ENCODE results near the gene FAM162B. TPM values are rescaled to one million over a fixed set of nuclear protein-coding genes. Genes with fewer than 3 reads are reported as not detected.
A peak's percentile ranks its signal among the peaks of the same experiment; 100 is the strongest.
"Not testable (repeated sequence)": the region's sequence is repeated elsewhere in the genome, so short reads cannot be mapped to it uniquely, and the experiment has no call there.

Gene FAM162B
- total RNA-seq, 2 donors from 2014 or later = not detected

GRCh38 chr6:116763906-116764628, 1.5 kb downstream of the FAM162B start:
- ATAC-seq (replicated peaks in 1 of 2) (no peak), DNase-seq (no peak)
- Mint-ChIP-seq H3K27me3 (ENCODE audit: low read depth) (peaks cover 63% of the 10 kb centered on the region), H3K4me3 (peak overlapping the region in 1 of 2 donors; percentile 89), H3K36me3 (ENCODE audit: insufficient read depth in 2 of 2) (peaks cover 3 to 4% of the 10 kb centered on the region in 2 donors), H3K27ac (no peak overlapping the region), H3K9me3 (no peaks in the 10 kb centered on the region), H3K4me1 (ENCODE audit: low read depth) (peaks cover 8% of the 10 kb centered on the region)

GRCh38 chr6:116763048-116763447, 2.5 kb downstream of the FAM162B start:
- ATAC-seq (replicated peaks in 1 of 2) (no peak), DNase-seq (no peak)
- H3K27me3 Mint-ChIP-seq (ENCODE audit: low read depth) = peaks cover 55% of the 10 kb centered on the region
- H3K4me1 Mint-ChIP-seq (ENCODE audit: low read depth) = peaks cover 8% of the 10 kb centered on the region
- H3K9me3 Mint-ChIP-seq = no peaks in the 10 kb centered on the region
- no peak overlapping the region for H3K4me3 Mint-ChIP-seq
- no peak overlapping the region for H3K27ac Mint-ChIP-seq
- H3K36me3 Mint-ChIP-seq (ENCODE audit: insufficient read depth in 2 of 2) = peaks cover 3 to 4% of the 10 kb centered on the region in 2 donors

GRCh38 chr6:116762235-116762634, 3.3 kb downstream of the FAM162B start:
- Mint-ChIP-seq H3K4me1 (ENCODE audit: low read depth) (peaks cover 8% of the 10 kb centered on the region), H3K36me3 (ENCODE audit: insufficient read depth in 2 of 2) (peaks cover 3 to 4% of the 10 kb centered on the region in 2 donors), H3K4me3 (no peak overlapping the region), H3K9me3 (no peaks in the 10 kb centered on the region), H3K27ac (no peak overlapping the region), H3K27me3 (ENCODE audit: low read depth) (peaks cover 49% of the 10 kb centered on the region)
- no peak for ATAC-seq (replicated peaks in 1 of 2)
- no peak for DNase-seq

DNA sequence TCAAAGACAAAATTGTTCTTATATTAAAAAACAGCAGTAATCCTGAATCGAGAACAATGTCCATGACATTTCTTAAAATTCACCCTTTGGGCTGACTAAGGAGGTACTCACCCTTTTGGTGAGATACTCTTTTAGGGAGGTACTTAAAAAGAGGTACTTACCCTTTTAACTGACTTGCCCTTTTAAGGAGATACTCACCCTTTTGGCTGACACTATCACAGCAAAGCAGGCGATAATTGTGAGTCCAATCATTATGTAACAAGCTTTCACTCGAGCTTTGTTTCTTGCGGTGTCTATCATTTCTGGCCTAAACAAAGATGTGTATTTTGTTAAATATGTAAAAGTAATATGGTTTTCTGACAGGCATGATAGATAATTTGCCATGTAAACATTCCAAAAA, 3.7 kb downstream of the FAM162B start:
- H3K9me3 Mint-ChIP-seq = no peaks in the 10 kb centered on the region
- H3K36me3 Mint-ChIP-seq (ENCODE audit: insufficient read depth in 2 of 2) = peaks cover 3 to 4% of the 10 kb centered on the region in 2 donors
- ATAC-seq (replicated peaks in 1 of 2) (no peak), DNase-seq (no peak)
- no peak overlapping the region for H3K4me3 Mint-ChIP-seq
- H3K27ac Mint-ChIP-seq = no peak overlapping the region
- H3K27me3 Mint-ChIP-seq (ENCODE audit: low read depth) = peaks cover 45% of the 10 kb centered on the region
- peaks cover 8% of the 10 kb centered on the region for H3K4me1 Mint-ChIP-seq (ENCODE audit: low read depth)

- Mint-ChIP-seq H3K4me1 (ENCODE audit: low read depth) (no peaks in the 10 kb centered on the region), H3K4me3 (no peak overlapping the region), H3K9me3 (peaks cover 0 to 7% of the 10 kb centered on the region in 2 donors), H3K36me3 (ENCODE audit: insufficient read depth in 2 of 2) (peaks cover 0 to 1% of the 10 kb centered on the region in 2 donors), H3K27ac (no peak overlapping the region), H3K27me3 (ENCODE audit: low read depth) (peaks cover 8% of the 10 kb centered on the region)
- no peak for ATAC-seq (replicated peaks in 1 of 2)
- no peak for DNase-seq
Measured at GRCh38 chr6:116745176-116745575, 20.3 kb downstream of the FAM162B start.

- no peaks in the 10 kb centered on the region for H3K27me3 Mint-ChIP-seq (ENCODE audit: low read depth)
- ATAC-seq (replicated peaks in 1 of 2) (no peak), DNase-seq (no peak)
- H3K4me1 Mint-ChIP-seq (ENCODE audit: low read depth) = no peaks in the 10 kb centered on the region
- H3K4me3 Mint-ChIP-seq = no peak overlapping the region
- H3K27ac Mint-ChIP-seq = peak overlapping the region; percentile 46
- H3K36me3 Mint-ChIP-seq (ENCODE audit: insufficient read depth in 2 of 2) = peaks cover 6 to 15% of the 10 kb centered on the region in 2 donors
- H3K9me3 Mint-ChIP-seq = peaks cover 11 to 12% of the 10 kb centered on the region in 2 donors
Measured at GRCh38 chr6:116741571-116741970, 23.9 kb downstream of the FAM162B start.

DNA sequence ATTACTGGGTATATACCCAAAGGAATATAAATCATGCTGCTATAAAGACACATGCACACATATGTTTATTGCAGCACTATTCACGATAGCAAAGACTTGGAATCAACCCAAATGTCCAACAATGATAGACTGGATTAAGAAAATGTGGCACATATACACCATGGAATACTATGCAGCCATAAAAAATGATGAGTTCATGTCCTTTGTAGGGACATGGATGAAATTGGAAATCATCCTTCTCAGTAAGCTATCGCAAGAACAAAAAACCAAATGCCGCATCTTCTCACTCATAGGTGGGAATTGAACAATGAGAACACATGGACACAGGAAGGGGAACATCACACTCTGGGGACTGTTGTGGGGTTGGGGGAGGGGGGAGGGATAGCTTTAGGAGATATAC, 25.0 kb downstream of the FAM162B start:
- H3K36me3 Mint-ChIP-seq (ENCODE audit: insufficient read depth in 2 of 2) = peaks cover 6 to 22% of the 10 kb centered on the region in 2 donors
- H3K27ac Mint-ChIP-seq; H3K27me3 Mint-ChIP-seq (ENCODE audit: low read depth); H3K4me1 Mint-ChIP-seq (ENCODE audit: low read depth); DNase-seq; H3K4me3 Mint-ChIP-seq; ATAC-seq (replicated peaks in 1 of 2): not testable (repeated sequence)
- peaks cover 12% of the 10 kb centered on the region in 2 donors for H3K9me3 Mint-ChIP-seq

GRCh38 chr6:116737004-116737403, 28.5 kb downstream of the FAM162B start:
- Mint-ChIP-seq H3K36me3 (ENCODE audit: insufficient read depth in 2 of 2) (peaks cover 6 to 31% of the 10 kb centered on the region in 2 donors), H3K27me3 (ENCODE audit: low read depth) (no peaks in the 10 kb centered on the region), H3K4me1 (ENCODE audit: low read depth) (no peaks in the 10 kb centered on the region), H3K9me3 (peaks cover 6 to 12% of the 10 kb centered on the region in 2 donors), H3K4me3 (no peak overlapping the region), H3K27ac (no peak overlapping the region)
- ATAC-seq (replicated peaks in 1 of 2) (no peak), DNase-seq (no peak)

GRCh38 chr6:116730513-116730912, 35.0 kb downstream of the FAM162B start:
- no peak for ATAC-seq (replicated peaks in 1 of 2)
- no peak for DNase-seq
- H3K4me3 Mint-ChIP-seq = no peak overlapping the region
- no peak overlapping the region for H3K27ac Mint-ChIP-seq
- H3K4me1 Mint-ChIP-seq (ENCODE audit: low read depth) = no peaks in the 10 kb centered on the region
- no peaks in the 10 kb centered on the region for H3K27me3 Mint-ChIP-seq (ENCODE audit: low read depth)
- peaks cover 3 to 36% of the 10 kb centered on the region in 2 donors for H3K36me3 Mint-ChIP-seq (ENCODE audit: insufficient read depth in 2 of 2)
- H3K9me3 Mint-ChIP-seq = no peaks in the 10 kb centered on the region

GRCh38 chr6:116726947-116727346, 38.6 kb downstream of the FAM162B start:
- H3K4me3 Mint-ChIP-seq = no peak overlapping the region
- no peaks in the 10 kb centered on the region for H3K27me3 Mint-ChIP-seq (ENCODE audit: low read depth)
- DNase-seq (no peak), ATAC-seq (replicated peaks in 1 of 2) (no peak)
- no peaks in the 10 kb centered on the region for H3K9me3 Mint-ChIP-seq
- H3K36me3 Mint-ChIP-seq (ENCODE audit: insufficient read depth in 2 of 2) = peaks cover 5 to 37% of the 10 kb centered on the region in 2 donors
- H3K4me1 Mint-ChIP-seq (ENCODE audit: low read depth) = no peaks in the 10 kb centered on the region
- no peak overlapping the region for H3K27ac Mint-ChIP-seq

GRCh38 chr6:116714761-116715160, 50.8 kb downstream of the FAM162B start:
- Mint-ChIP-seq H3K36me3 (ENCODE audit: insufficient read depth in 2 of 2) (peaks cover 0 to 26% of the 10 kb centered on the region in 2 donors), H3K4me3 (no peak overlapping the region), H3K27ac (no peak overlapping the region), H3K9me3 (no peaks in the 10 kb centered on the region), H3K4me1 (ENCODE audit: low read depth) (no peaks in the 10 kb centered on the region), H3K27me3 (ENCODE audit: low read depth) (no peaks in the 10 kb centered on the region)
- DNase-seq (no peak), ATAC-seq (replicated peaks in 1 of 2) (no peak)

DNA sequence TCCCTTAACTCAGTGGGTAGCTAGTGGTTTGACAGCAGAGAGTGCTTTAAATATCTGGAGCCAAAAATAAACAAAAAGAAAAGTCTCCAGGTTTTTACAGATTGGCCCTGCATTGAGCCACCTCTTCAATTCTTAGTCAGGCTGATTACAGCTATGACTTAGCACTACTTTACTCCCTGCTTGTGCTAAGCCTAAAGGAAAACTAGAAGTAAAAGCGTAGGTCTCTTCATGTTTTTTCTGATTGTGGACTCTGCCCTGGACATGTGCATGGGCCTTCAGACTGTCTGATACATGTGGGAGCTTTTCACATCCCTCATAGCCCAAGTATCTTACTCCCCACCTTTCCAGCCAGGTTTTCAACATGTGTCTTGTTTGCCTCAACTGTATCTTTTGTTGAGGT, 51.2 kb downstream of the FAM162B start:
- ATAC-seq (replicated peaks in 1 of 2) (peak in 1 of 2 donors; percentile 30), DNase-seq (no peak)
- Mint-ChIP-seq H3K4me1 (ENCODE audit: low read depth) (no peaks in the 10 kb centered on the region), H3K36me3 (ENCODE audit: insufficient read depth in 2 of 2) (peaks cover 0 to 26% of the 10 kb centered on the region in 2 donors), H3K4me3 (no peak overlapping the region), H3K27me3 (ENCODE audit: low read depth) (no peaks in the 10 kb centered on the region), H3K9me3 (no peaks in the 10 kb centered on the region), H3K27ac (no peak overlapping the region)

- Mint-ChIP-seq H3K4me3 (no peak overlapping the region), H3K27ac (no peak overlapping the region), H3K36me3 (ENCODE audit: insufficient read depth in 2 of 2) (peaks cover 1 to 7% of the 10 kb centered on the region in 2 donors), H3K9me3 (no peaks in the 10 kb centered on the region), H3K4me1 (ENCODE audit: low read depth) (no peaks in the 10 kb centered on the region), H3K27me3 (ENCODE audit: low read depth) (no peaks in the 10 kb centered on the region)
- ATAC-seq (replicated peaks in 1 of 2) (no peak), DNase-seq (no peak)
Measured at GRCh38 chr6:116705917-116706316, 59.6 kb downstream of the FAM162B start.

DNA sequence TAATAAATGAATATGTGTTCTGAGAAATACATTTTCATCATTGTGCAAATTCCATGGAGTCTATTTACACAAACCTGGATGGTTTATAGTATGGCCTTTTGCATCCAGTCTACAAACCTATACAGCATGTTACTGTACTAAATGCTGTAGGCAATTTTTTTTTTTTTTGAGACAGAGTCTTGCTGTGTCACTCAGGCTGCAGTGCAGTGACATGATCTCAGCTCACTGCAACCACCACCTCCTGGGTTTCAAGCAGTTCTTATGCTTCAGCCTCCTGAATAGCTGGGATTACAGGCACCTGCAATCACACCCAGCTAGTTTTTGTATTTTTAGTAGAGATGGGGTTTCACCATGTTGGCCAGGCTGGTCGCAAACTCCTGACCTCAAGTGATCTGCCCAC, 61.6 kb downstream of the FAM162B start:
- H3K4me3 Mint-ChIP-seq; H3K27ac Mint-ChIP-seq; H3K9me3 Mint-ChIP-seq; H3K27me3 Mint-ChIP-seq (ENCODE audit: low read depth); ATAC-seq (replicated peaks in 1 of 2); H3K4me1 Mint-ChIP-seq (ENCODE audit: low read depth); DNase-seq: not testable (repeated sequence)
- H3K36me3 Mint-ChIP-seq (ENCODE audit: insufficient read depth in 2 of 2) = peaks cover 3 to 15% of the 10 kb centered on the region in 2 donors

Data from activated T-cell treated with anti-CD3 and anti-CD28 coated beads, Interleukin-2, amount 50 U/mL, for 72 hours (primary cell).